ENCODE measurements around the gene MLXIP. TPM values are rescaled to one million over a fixed set of nuclear protein-coding genes. Genes with fewer than 3 reads are reported as not detected.

The MLXIP gene
- total and polyA plus RNA-seq, 2 of the 4 experiments (the other 2 are of a cell fraction) = 2.7 to 10.8 TPM

GRCh38 chr12:122126713-122127597 is 48.4 kb downstream of the MLXIP start:
- Histone ChIP-seq H2BK15ac (ENCODE audit: low read depth, low read length) (no peak overlapping the region), H2BK120ac (ENCODE audit: low read depth, low read length) (no peak overlapping the region), H3K14ac (replicated peaks; ENCODE audit: low read depth, low read length) (no peak overlapping the region), H3K9me3 (ENCODE audit: control insufficient read depth, insufficient read depth, low read length) (no peaks in the 10 kb centered on the region), H2AK5ac (ENCODE audit: low read depth, low read length) (no peak overlapping the region), H2AK9ac (replicated peaks; ENCODE audit: low read depth, low read length, poor library complexity) (peak overlapping the region; percentile 73), H4K8ac (ENCODE audit: low read depth in 2 of 2, low read length in 2 of 2) (no peak overlapping the region), H3K4me3 (ENCODE audit: insufficient read depth, low read depth, low read length) (no peak overlapping the region), H3K4me2 (ENCODE audit: low read depth, low read length) (no peak overlapping the region), H3K18ac (ENCODE audit: low read depth, low read length) (no peak overlapping the region), H4K91ac (ENCODE audit: insufficient read depth, low read depth, low read length) (no peak overlapping the region), H3K4me1 (ENCODE audit: control insufficient read depth, insufficient read depth, low read length) (peaks cover 7% of the 10 kb centered on the region; the same call in 1 of the 2 replicates), H4K5ac (ENCODE audit: low read depth, low read length) (no peak overlapping the region), H3K27me3 (ENCODE audit: control insufficient read depth, insufficient read depth, low read length) (no peaks in the 10 kb centered on the region), H2BK20ac (ENCODE audit: low read depth, low read length) (no peak overlapping the region), H3K79me1 (ENCODE audit: low read depth in 1 of 2, low read length in 2 of 2) (peaks cover 8 to 36% of the 10 kb centered on the region in 2 experiments), H2BK5ac (ENCODE audit: low read depth, low read length, poor library complexity, severe bottlenecking) (no peak overlapping the region), H4K20me1 (ENCODE audit: insufficient read depth, low read length) (peaks cover 35% of the 10 kb centered on the region), H3K36me3 (ENCODE audit: control insufficient read depth, insufficient read depth, low read length) (peaks cover 30% of the 10 kb centered on the region), H3K9ac (ENCODE audit: low read depth, low read length) (no peak overlapping the region), H3K27ac (ENCODE audit: insufficient read depth, low read length) (no peak overlapping the region), H3K9me1 (ENCODE audit: insufficient read depth, low read length) (no peaks in the 10 kb centered on the region), H3K23ac (ENCODE audit: low read depth, low read length) (no peak overlapping the region), H3K4ac (ENCODE audit: low read depth, low read length) (no peak overlapping the region), H3K56ac (ENCODE audit: extremely low read depth, insufficient read depth, low read length) (no peak overlapping the region), H2AFZ (replicated peaks; ENCODE audit: low read length, poor library complexity) (no peak overlapping the region)
- no peak for ATAC-seq (ENCODE audit: low read depth)
- BruUV-seq (replicated peaks) = no TSS peak
- dilution Hi-C loops (cut with HindIII; ENCODE audit: low sequenced_read_pairs, unreplicated experiment) (no loop called here), intact Hi-C loops (cut with micrococcal nuclease) (no loop called here), in situ Hi-C loops (cut with MboI; ENCODE audit: low sequenced_read_pairs) (no loop called here)
- no peak for DNase-seq
- 95% methylated on average over 6 of the region's 15 CpGs; no CpG with 5 or more reads in 1 of the 2 experiments for WGBS, 2 experiments (ENCODE audit: extremely low coverage in 2 of 2, insufficient read length in 1 of 2)
- POLR2A ChIA-PET (ENCODE audit: unreplicated experiment) = no interaction called here
- TF ChIP-seq CHD1 (IDR thresholded peaks at IDR 0.05; ENCODE audit: low read depth, low read length) (no peak), MAZ (IDR thresholded peaks at IDR 0.05; ENCODE audit: borderline replicate concordance, low read depth, low read length) (no peak), RCOR1 (IDR thresholded peaks at IDR 0.05; ENCODE audit: insufficient replicate concordance, low read length) (no peak), RAD21 (IDR thresholded peaks at IDR 0.05; ENCODE audit: low read length) (no peak)
- CTCF ChIA-PET = interaction anchor here (1.9 kb wide), 1 partner anchor 72 kb away, joined by 6 read pairs; no protein-coding TSS in a partner anchor

All from IMR-90 (cell line).